Panc1 (cell line): ENCODE measurements around the gene TMEM121. TPM values are rescaled to one million over a fixed set of nuclear protein-coding genes. Genes with fewer than 3 reads are reported as not detected.

Source experiments
- ATAC-seq: fragments of 200-7000 bp; cut with Tn5 transposase; 2 replicates; pipeline ENCODE4 v1.9.1; 2020; ENCODE audit warnings: mild to moderate bottlenecking, moderate library complexity
- BruUV-seq: library from RNA; stranded (reverse); fragments of 400-500 nt; replicated peaks from 2 replicates; lab custom pipeline; 2021; lab: Mats Ljungman, UMichigan
- CTCF ChIA-PET: fragments of 300-600 bp; sonication (Branson Sonifier 250); formaldehyde crosslinking; loops from one replicate; lab custom pipeline; 2022; ENCODE audit warnings: antibody characterized with exemption; lab: Charles Lee
- POLR2A ChIA-PET: fragments of 300-600 bp; sonication (Branson Sonifier 250); formaldehyde crosslinking; loops from one replicate; lab custom pipeline; 2022; ENCODE audit warnings: antibody characterized with exemption; lab: Charles Lee
- DNase-seq: peaks from one replicate; pipeline ENCODE4 v3.0.0-alpha.2; 2010; ENCODE audit warnings: low read depth, low spot score
- H3K27ac ChIP-seq: 2 replicates; pipeline ENCODE4 v1.5.1; 2011; ENCODE audit warnings: mild to moderate bottlenecking, low read length, inconsistent platforms
- H3K27me3 ChIP-seq: fragments of 200-500 bp; sonication (Bioruptor generic); 2 replicates; pipeline ENCODE4 v1.6.0; 2014; ENCODE audit warnings: low read length, inconsistent platforms; ENCODE audit not compliant: control insufficient read depth, insufficient read depth
- H3K36me3 ChIP-seq: fragments of 200-500 bp; sonication (Bioruptor generic); 2 replicates; pipeline ENCODE4 v1.5.1; 2014; ENCODE audit warnings: inconsistent platforms, mild to moderate bottlenecking, low read length, moderate library complexity; ENCODE audit not compliant: control insufficient read depth, insufficient read depth
- H3K4me1 ChIP-seq: 2 replicates; pipeline ENCODE4 v1.5.1; 2011; ENCODE audit warnings: inconsistent platforms, mild to moderate bottlenecking, low read length, moderate library complexity; ENCODE audit not compliant: control insufficient read depth, insufficient read depth
- H3K4me3 ChIP-seq, 2 experiments: 2 replicates each; pipeline ENCODE4 v1.5.1; 2011 to 2012; ENCODE audit warnings: low read depth in 2 of 2, low read length in 2 of 2, mild to moderate bottlenecking in 2 of 2, inconsistent platforms in 1 of 2, moderate library complexity in 1 of 2
- H3K9me3 ChIP-seq: fragments of 200-500 bp; sonication (Bioruptor generic); 2 replicates; pipeline ENCODE4 v1.5.1; 2014; ENCODE audit warnings: low read depth, mild to moderate bottlenecking, inconsistent platforms, low read length, moderate library complexity; ENCODE audit not compliant: control insufficient read depth, insufficient read depth
- CTCF ChIP-seq: fragments of 450-650 bp; IDR thresholded peaks from 2 replicates; pipeline ENCODE4 v1.5.1; 2017; ENCODE audit warnings: mild to moderate bottlenecking
- POLR2AphosphoS5 ChIP-seq: IDR thresholded peaks from 2 replicates; pipeline ENCODE4 v1.6.1; 2012; ENCODE audit warnings: mild to moderate bottlenecking, low read depth, low read length, moderate library complexity
- REST ChIP-seq, 2 experiments: IDR thresholded peaks; 2 replicates each; pipeline ENCODE4 v1.6.1; 2011 to 2012; ENCODE audit warnings: low read depth in 2 of 2, control low read depth in 1 of 2, low read length in 1 of 2, mild to moderate bottlenecking in 1 of 2, moderate library complexity in 1 of 2; ENCODE audit not compliant: insufficient read depth in 1 of 2
- SIN3A ChIP-seq: IDR thresholded peaks from 2 replicates; pipeline ENCODE4 v1.6.1; 2012; ENCODE audit warnings: low read depth, mild to moderate bottlenecking, low read length, moderate library complexity, borderline replicate concordance; ENCODE audit not compliant: insufficient read depth
- TCF7L2 ChIP-seq: IDR thresholded peaks from 2 replicates; pipeline ENCODE4 v1.6.1; 2011; ENCODE audit warnings: mild to moderate bottlenecking, low read depth, low read length, inconsistent platforms
- in situ Hi-C: cut with HindIII; loops from 2 replicates; pipeline ENCODE4 v1.10.0; 2016; ENCODE audit warnings: low sequenced_read_pairs, low pct_unique_long_range_greater_than_20kb
- intact Hi-C: fragments of 100-400 bp; cut with micrococcal nuclease; formaldehyde crosslinking; loops from one replicate; pipeline ENCODE4 v1.10.0; 2022; ENCODE audit not compliant: unreplicated experiment
- total RNA-seq: library from RNA; stranded (reverse); gene quantifications from one replicate; pipeline ENCODE4 v1.2.1, GENCODE V29; 2021; ENCODE audit not compliant: unreplicated experiment

Gene TMEM121
- total RNA-seq, 1 experiment from 2014 or later, result 4.6 TPM

GRCh38 chr14:105526776-105527380, 495 bp downstream of the TMEM121 start:
- no peak overlapping the region for H3K27ac ChIP-seq
- TF ChIP-seq POLR2AphosphoS5 (no peak), REST (IDR thresholded peaks at IDR 0.05; ENCODE audit: insufficient read depth in 1 of 2, low read depth in 2 of 2, low read length in 1 of 2) (no peak), TCF7L2 (no peak), CTCF (no peak), SIN3A (no peak)
- H3K4me3 ChIP-seq, result peak overlapping the region; percentile 36 to 52
- POLR2A ChIA-PET, result no interaction called here
- in situ Hi-C loops (no loop called here), intact Hi-C loops (no loop called here)
- H3K9me3 ChIP-seq, result no peaks in the 10 kb centered on the region
- H3K4me1 ChIP-seq, result no peaks in the 10 kb centered on the region
- no TSS peak for BruUV-seq
- H3K27me3 ChIP-seq, result no peaks in the 10 kb centered on the region
- no peaks in the 10 kb centered on the region for H3K36me3 ChIP-seq
- CTCF ChIA-PET, result no interaction called here
- ATAC-seq, result peak; percentile 13
- no peak for DNase-seq

- Histone ChIP-seq H3K4me3 (peak overlapping the region; percentile 36 to 52), H3K9me3 (no peaks in the 10 kb centered on the region), H3K4me1 (no peaks in the 10 kb centered on the region), H3K27ac (no peak overlapping the region), H3K36me3 (no peaks in the 10 kb centered on the region), H3K27me3 (no peaks in the 10 kb centered on the region)
- BruUV-seq, result no TSS peak
- DNase-seq (no peak), ATAC-seq (peak; percentile 3)
- in situ Hi-C loops (no loop called here), intact Hi-C loops (no loop called here)
- TF ChIP-seq POLR2AphosphoS5, result no peak
- no peak for TF ChIP-seq CTCF
- TF ChIP-seq TCF7L2, result no peak
- no peak for TF ChIP-seq REST (IDR thresholded peaks at IDR 0.05; ENCODE audit: insufficient read depth in 1 of 2, low read depth in 2 of 2, low read length in 1 of 2)
- no peak for TF ChIP-seq SIN3A
- ChIA-PET CTCF (no interaction called here), POLR2A (no interaction called here)
These were observed 1.0 kb downstream of the TMEM121 start for GRCh38 chr14:105527381-105527825.
